ENCODE results near the gene TMSB10. TPM values are rescaled to one million over a fixed set of nuclear protein-coding genes. Genes with fewer than 3 reads are reported as not detected.

TMSB10 gene
- total RNA-seq, 1 experiment from 2014 or later: 5,246 TPM

DNA sequence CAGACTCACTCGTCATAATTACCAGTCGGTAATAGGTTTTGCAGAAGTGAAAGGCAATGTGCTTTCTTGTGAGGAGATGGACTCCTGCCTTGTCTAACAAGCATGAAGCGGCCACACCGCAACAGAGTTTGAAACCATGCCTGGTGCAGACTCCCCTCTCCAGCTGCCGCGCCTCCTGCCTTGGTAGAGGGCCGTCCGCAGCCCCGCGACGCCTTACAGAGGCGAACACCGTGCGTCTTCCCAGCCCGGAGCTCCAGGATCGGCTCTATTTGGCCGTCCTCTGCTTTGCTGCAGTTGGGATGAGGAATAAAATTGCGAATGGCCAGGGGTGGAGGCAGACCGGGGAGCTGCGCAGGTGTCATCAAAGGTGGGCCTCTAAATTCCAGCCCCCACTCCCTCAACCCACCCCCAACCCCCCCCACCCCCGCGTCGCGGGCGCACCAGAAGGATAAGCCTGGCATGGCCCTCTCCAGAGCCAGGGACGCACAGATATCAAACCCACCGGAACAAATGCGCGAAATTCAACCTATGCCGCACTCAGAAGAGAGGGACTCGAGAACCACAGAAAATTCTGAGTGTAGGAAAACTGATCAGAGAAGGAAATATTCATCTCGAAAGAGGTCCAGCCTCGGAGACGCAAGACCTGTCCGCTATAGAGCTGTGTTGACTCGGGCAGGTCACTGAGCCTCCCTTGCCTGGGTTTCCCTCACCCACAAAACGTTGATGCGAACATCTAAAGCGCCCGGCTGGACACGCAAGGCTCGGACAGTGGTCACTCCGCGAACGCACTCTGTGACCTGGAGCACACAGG is 25.7 kb upstream of the TMSB10 start:
- ChIA-PET CTCF (no interaction called here), POLR2A (ENCODE audit: unreplicated experiment) (no interaction called here)
- Histone ChIP-seq H3K27me3 (ENCODE audit: low read length) (peaks cover 15% of the 10 kb centered on the region), H3K9ac (ENCODE audit: low read length) (no peak overlapping the region), H3K79me2 (ENCODE audit: low read length) (no peaks in the 10 kb centered on the region), H3K4me2 (ENCODE audit: low read length) (peak overlapping the region; percentile 97; the same call in 1 of the 2 replicates), H4K20me1 (ENCODE audit: low read length) (no peaks in the 10 kb centered on the region), H3K4me3 (ENCODE audit: low read length) (no peak overlapping the region), H3K9me2 (replicated peaks; ENCODE audit: low read length) (no peaks in the 10 kb centered on the region), H3F3A (ENCODE audit: low read length, unreplicated experiment) (no peaks in the 10 kb centered on the region), H3K27ac (ENCODE audit: low read length) (no peak overlapping the region), H3K4me1 (ENCODE audit: insufficient read depth, low read length) (peaks cover 5% of the 10 kb centered on the region), H3K9me3 (ENCODE audit: low read length) (no peaks in the 10 kb centered on the region), H2AFZ (ENCODE audit: low read length) (no peak overlapping the region), H3K36me3 (ENCODE audit: low read depth, low read length) (no peaks in the 10 kb centered on the region)
- ATAC-seq (no peak), DNase-seq (no peak)
- intact Hi-C loops (cut with micrococcal nuclease): no loop called here
- TF ChIP-seq EZH2 (IDR thresholded peaks at IDR 0.05; ENCODE audit: low read length, unreplicated experiment): no peak
- TF ChIP-seq, protein P1, sequence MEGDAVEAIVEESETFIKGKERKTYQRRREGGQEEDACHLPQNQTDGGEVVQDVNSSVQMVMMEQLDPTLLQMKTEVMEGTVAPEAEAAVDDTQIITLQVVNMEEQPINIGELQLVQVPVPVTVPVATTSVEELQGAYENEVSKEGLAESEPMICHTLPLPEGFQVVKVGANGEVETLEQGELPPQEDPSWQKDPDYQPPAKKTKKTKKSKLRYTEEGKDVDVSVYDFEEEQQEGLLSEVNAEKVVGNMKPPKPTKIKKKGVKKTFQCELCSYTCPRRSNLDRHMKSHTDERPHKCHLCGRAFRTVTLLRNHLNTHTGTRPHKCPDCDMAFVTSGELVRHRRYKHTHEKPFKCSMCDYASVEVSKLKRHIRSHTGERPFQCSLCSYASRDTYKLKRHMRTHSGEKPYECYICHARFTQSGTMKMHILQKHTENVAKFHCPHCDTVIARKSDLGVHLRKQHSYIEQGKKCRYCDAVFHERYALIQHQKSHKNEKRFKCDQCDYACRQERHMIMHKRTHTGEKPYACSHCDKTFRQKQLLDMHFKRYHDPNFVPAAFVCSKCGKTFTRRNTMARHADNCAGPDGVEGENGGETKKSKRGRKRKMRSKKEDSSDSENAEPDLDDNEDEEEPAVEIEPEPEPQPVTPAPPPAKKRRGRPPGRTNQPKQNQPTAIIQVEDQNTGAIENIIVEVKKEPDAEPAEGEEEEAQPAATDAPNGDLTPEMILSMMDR (conservative IDR thresholded peaks at IDR 0.05; ENCODE audit: low read depth, low read length): no peak
- TF ChIP-seq EZH2phosphoT487 (IDR thresholded peaks at IDR 0.05; ENCODE audit: borderline replicate concordance, low read length): no peak
- no TSS peak for BruUV-seq (replicated peaks)

DNA sequence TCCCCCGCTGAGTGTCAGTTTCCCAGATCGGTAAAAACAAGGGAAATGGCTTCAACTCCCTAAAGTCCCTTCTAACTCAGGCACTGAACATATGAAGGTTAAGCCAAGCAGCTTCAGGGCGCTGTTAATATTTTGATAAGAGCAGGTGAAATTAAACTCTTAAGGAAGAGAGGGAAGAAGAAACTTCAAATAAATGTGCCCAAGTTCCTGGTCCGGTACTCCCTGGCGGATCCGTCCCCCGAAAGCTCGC is 25.1 kb upstream of the TMSB10 start:
- no peaks in the 10 kb centered on the region for H3F3A ChIP-seq (ENCODE audit: low read length, unreplicated experiment)
- H3K9me3 ChIP-seq (ENCODE audit: low read length): no peaks in the 10 kb centered on the region
- H3K4me1 ChIP-seq (ENCODE audit: insufficient read depth, low read length): peaks cover 5% of the 10 kb centered on the region
- no peak overlapping the region for H3K9ac ChIP-seq (ENCODE audit: low read length)
- H3K9me2 ChIP-seq (replicated peaks; ENCODE audit: low read length): no peaks in the 10 kb centered on the region
- H3K4me3 ChIP-seq (ENCODE audit: low read length): peak overlapping the region; percentile 77
- H3K36me3 ChIP-seq (ENCODE audit: low read depth, low read length): no peaks in the 10 kb centered on the region
- BruUV-seq (replicated peaks): no TSS peak
- POLR2A ChIA-PET (ENCODE audit: unreplicated experiment): no interaction called here
- no peaks in the 10 kb centered on the region for H3K79me2 ChIP-seq (ENCODE audit: low read length)
- no peaks in the 10 kb centered on the region for H4K20me1 ChIP-seq (ENCODE audit: low read length)
- CTCF ChIA-PET: no interaction called here
- TF ChIP-seq, protein P1 (conservative IDR thresholded peaks at IDR 0.05; ENCODE audit: low read depth, low read length): no peak
- TF ChIP-seq EZH2 (IDR thresholded peaks at IDR 0.05; ENCODE audit: low read length, unreplicated experiment) (no peak), EZH2phosphoT487 (IDR thresholded peaks at IDR 0.05; ENCODE audit: borderline replicate concordance, low read length) (no peak)
- intact Hi-C loops (cut with micrococcal nuclease): no loop called here
- H3K27me3 ChIP-seq (ENCODE audit: low read length): peaks cover 15% of the 10 kb centered on the region
- H2AFZ ChIP-seq (ENCODE audit: low read length): peak overlapping the region; percentile 99
- H3K4me2 ChIP-seq (ENCODE audit: low read length): peak overlapping the region; percentile 97
- DNase-seq (no peak), ATAC-seq (no peak)
- H3K27ac ChIP-seq (ENCODE audit: low read length): no peak overlapping the region

Data from PC-3 (cell line).